ENCODE results near the gene INTS4.
"Not testable (repeated sequence)": the region's sequence is repeated elsewhere in the genome, so short reads cannot be mapped to it uniquely, and the experiment has no call there.

INTS4 gene

DNA sequence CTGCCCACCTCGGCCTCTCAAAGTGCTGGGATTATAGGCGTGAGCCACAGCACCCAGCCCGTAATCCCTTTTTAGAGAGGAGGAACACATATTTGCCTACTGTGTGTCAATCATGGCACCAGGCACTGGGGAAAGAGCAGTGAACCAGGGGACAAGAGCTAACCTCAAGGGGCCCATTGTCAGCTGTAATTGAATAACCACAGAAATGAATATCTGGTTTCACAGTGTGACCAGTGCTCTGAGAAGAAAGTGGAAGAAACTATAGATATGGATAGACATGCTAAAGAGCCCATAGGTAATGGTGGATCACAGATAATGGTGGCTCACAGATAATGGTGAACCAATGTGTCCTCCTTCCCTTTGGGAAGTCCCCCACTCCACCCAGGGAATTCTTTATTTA lies 37.2 kb upstream of the INTS4 start:
- TF ChIP-seq, protein P1, sequence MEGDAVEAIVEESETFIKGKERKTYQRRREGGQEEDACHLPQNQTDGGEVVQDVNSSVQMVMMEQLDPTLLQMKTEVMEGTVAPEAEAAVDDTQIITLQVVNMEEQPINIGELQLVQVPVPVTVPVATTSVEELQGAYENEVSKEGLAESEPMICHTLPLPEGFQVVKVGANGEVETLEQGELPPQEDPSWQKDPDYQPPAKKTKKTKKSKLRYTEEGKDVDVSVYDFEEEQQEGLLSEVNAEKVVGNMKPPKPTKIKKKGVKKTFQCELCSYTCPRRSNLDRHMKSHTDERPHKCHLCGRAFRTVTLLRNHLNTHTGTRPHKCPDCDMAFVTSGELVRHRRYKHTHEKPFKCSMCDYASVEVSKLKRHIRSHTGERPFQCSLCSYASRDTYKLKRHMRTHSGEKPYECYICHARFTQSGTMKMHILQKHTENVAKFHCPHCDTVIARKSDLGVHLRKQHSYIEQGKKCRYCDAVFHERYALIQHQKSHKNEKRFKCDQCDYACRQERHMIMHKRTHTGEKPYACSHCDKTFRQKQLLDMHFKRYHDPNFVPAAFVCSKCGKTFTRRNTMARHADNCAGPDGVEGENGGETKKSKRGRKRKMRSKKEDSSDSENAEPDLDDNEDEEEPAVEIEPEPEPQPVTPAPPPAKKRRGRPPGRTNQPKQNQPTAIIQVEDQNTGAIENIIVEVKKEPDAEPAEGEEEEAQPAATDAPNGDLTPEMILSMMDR (IDR thresholded peaks at IDR 0.05; ENCODE audit: low read depth, low read length), result no peak
- DNase-seq (ENCODE audit: extremely low read depth, low read depth), result no peak

DNA sequence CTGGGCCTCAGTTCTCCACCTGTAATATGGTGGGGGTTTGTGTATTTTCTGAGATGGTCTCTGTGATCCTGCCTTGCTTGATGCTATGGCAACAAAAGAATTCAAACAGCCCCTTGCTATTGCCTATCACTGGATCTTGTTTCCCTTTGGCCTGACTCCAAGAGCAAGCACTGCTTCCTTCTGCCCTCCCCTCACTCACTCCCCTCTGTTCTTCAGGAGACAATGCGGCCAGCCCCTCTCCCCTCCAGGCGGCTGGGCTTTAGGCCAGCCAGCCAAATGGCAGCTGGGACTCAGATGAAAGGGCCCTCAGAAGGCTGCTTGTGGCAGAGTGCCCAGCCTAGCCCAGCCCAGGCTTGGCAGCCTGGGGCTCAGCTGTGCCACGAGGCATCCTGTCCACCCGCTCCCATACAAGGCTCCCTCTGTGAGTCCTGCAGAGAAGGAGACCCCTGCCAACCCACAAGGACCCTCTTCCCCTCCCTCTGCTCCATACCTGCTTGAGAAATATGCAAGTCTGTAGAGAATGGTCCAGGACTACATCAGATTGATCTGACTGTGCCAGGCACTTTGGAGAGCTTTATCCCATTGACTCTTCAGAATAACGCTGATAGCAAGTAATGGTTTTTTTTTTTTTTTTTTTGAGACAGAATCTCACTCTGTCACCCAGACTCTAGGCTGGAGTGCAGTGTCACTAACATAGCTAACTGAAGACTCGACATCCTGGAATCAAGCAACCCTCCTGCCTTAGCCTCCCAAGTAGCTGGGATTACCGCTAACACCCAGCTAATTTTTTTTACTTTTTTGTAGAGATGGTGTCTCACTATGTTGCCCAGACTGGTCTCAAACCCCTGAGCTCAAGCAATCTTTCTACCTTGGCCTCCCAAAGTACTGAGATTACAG lies 36.2 kb upstream of the INTS4 start:
- DNase-seq (ENCODE audit: extremely low read depth, low read depth), result no peak
- TF ChIP-seq, protein P1 (IDR thresholded peaks at IDR 0.05; ENCODE audit: low read depth, low read length), result no peak

DNA sequence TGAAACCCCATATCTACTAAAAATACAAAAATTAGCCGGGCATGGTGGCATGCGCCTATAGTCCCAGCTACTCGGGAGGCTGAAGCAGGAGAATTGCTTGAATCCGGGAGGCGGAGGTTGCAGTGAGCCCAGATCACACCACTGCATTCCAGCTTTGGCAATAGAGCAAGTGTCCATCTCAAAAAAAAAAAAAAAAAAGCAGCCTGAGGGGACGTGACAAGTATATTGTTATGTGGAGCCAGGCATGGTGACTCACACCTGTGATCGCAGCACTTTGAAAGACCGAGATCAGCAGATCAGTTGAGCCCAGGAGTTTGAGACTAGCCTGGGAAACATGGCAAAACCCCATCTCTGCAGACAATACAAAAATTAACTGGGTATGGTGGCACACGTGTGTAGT lies 34.0 kb upstream of the INTS4 start:
- not testable (repeated sequence) for DNase-seq (ENCODE audit: extremely low read depth, low read depth)

DNA sequence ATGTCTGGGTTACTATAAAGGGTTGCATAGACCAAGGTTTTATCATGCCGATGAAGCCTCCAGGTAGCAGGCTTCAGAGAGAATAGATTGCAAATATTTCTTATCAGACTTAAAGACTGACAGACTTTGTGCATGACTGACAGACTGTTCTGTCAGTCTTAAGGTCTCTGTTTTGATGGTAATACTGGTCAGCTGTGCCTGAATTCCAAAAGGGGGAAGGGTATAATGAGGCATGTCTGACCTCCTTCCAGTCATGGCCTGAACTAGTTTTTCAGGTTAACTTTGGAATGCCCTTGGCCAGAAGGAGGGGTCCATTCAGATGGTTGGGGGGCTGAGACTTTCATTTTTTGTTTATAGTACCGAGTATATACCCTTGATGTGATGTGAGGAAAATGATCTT lies 33.3 kb upstream of the INTS4 start:
- TF ChIP-seq, protein P1 (IDR thresholded peaks at IDR 0.05; ENCODE audit: low read depth, low read length), result no peak
- DNase-seq (ENCODE audit: extremely low read depth, low read depth), result no peak

DNA sequence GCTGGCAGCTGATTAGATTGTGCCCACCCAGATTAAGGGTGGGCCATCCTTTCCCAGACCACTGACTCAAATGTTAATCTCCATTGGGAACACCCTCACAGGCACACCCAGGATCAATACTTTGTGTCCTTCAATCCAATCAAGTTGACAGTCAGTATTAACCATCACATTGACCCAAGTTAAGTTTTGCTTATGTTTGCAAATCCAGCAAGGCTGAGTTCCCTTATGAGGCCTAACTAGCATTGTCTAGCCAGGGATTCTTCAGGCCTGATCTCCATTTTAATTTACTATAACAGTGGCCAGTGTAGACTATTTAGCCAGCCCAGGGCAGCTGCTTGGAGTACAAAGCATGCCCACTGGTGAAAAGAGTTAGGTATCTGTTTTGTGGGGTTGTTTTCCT lies 30.9 kb upstream of the INTS4 start:
- TF ChIP-seq, protein P1 (IDR thresholded peaks at IDR 0.05; ENCODE audit: low read depth, low read length), result no peak

DNA sequence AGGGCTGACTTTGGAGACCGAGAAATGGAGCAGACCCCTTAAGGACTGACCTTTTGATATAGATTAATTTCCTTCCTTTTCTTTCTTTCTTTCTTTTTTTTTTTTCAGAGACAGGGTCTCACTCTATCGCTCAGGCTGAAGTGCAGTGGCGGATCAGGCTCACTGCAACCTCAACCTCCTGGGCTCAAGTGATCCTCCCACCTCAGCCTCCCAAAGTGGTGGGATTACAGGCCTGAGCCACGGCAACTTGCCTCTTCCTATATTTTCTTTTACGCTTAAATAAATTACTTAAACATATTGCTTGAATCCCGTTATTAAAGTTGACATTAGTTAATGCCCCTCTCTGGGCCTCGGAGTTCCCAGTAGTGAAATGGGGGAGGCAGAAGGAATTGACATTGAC lies 29.0 kb upstream of the INTS4 start:
- DNase-seq (ENCODE audit: extremely low read depth, low read depth), result no peak
- TF ChIP-seq, protein P1 (IDR thresholded peaks at IDR 0.05; ENCODE audit: low read depth, low read length), result no peak

More for the DNA sequence above, 30.9 kb upstream of the INTS4 start:
- DNase-seq (ENCODE audit: extremely low read depth, low read depth), result no peak

DNA sequence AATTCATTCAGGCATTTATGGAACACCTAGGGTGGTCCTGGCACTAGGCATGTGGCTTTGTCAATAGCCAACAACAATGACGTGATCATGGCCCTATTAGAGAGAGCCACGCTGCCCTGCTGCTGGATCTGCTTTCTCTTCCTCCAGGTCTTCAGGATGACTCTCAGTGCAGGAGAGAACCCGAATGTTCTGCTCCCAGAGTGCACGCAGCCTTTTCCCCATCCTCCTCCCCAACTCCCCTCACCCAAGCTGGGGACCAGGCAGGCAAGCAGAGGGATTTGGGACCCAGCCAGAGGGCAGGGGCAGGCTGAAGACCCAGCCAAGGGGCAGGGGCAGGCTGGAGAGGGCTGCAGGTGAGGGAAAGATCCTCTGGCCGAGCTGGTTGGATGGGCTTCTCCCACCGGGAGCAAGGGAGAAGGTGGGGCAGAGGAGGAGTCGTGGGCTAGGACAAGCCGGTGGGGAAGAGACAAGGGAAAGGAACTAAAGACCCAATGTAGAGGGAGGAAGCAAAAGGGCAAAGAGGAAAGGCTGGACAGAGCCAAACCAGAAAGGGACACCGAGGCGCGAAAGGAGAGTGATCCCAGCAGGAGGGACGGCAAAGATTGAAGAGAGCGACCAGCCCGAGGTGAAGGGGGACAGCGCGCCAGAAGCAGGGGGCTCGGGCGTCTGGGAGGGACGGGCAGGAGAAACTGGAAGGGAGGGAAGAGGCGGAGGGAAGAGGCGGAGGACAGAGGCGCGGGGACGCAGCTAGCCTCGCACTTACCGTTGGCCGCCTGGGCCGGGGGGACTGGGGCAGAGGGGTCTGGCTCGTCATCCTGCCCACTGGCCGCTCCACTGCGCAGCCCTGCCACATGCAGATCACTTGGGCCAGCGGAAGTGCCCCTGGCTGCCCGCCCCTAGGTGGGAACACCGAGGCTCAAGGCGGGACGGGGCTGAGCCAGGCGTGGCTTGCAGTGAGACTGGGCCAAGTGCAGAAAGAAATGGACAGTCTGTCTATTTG lies 28.2 kb upstream of the INTS4 start, which contains the start of gene KCTD14:
TSS of gene KCTD14 (minus strand) at position 880 of the 1,000 bp plus-strand sequence. CDS start at position 853, 27 bp downstream.
- TF ChIP-seq, protein P1 (IDR thresholded peaks at IDR 0.05; ENCODE audit: low read depth, low read length), result no peak
- DNase-seq (ENCODE audit: extremely low read depth, low read depth), result no peak

Measured in AG09319 (cell line).